Activated T-cell treated with anti-CD3 and anti-CD28 coated beads, Interleukin-2, amount 50 U/mL, for 4 hours (primary cell): ENCODE results near the gene AREL1. TPM values are rescaled to one million over a fixed set of nuclear protein-coding genes. Genes with fewer than 3 reads are reported as not detected.

Experiments used
- ATAC-seq, 2 donors: fragments of 200-7000 bp; cut with Tn5 transposase; one replicate each; pipeline ENCODE4 v1.10.0; 2021
- DNase-seq: peaks from one replicate; pipeline ENCODE4 v3.0.0-alpha.2; 2020
- H3K27me3 Mint-ChIP-seq: one replicate; pipeline ENCODE4 v1.8.0; 2021; ENCODE audit warnings: low read depth, mixed read lengths
- H3K36me3 Mint-ChIP-seq: one replicate; pipeline ENCODE4 v1.8.0; 2022; ENCODE audit warnings: mixed read lengths; ENCODE audit not compliant: insufficient read depth
- H3K4me1 Mint-ChIP-seq: one replicate; pipeline ENCODE4 v1.8.0; 2021; ENCODE audit warnings: low read depth, mixed read lengths
- H3K4me3 Mint-ChIP-seq: one replicate; pipeline ENCODE4 v1.8.0; 2021; ENCODE audit warnings: mild to moderate bottlenecking, moderate library complexity, mixed read lengths
- H3K9me3 Mint-ChIP-seq: one replicate; pipeline ENCODE4 v1.8.0; 2021; ENCODE audit warnings: mixed read lengths
- total RNA-seq, 3 donors: library from RNA; stranded (reverse); gene quantifications; one replicate each; pipeline ENCODE4 v1.2.1, GENCODE V29; 2021

AREL1 gene
- total RNA-seq, 3 donors from 2014 or later = 31.1 to 38.0 (median 32.5) TPM

GRCh38 chr14:74685056-74685455 lies 27.8 kb downstream of the AREL1 start:
- H3K36me3 Mint-ChIP-seq = peaks cover 41% of the 10 kb centered on the region
- H3K4me1 Mint-ChIP-seq = peaks cover 16% of the 10 kb centered on the region
- no peak for ATAC-seq
- H3K9me3 Mint-ChIP-seq = no peaks in the 10 kb centered on the region
- DNase-seq = no peak
- no peak overlapping the region for H3K4me3 Mint-ChIP-seq
- no peaks in the 10 kb centered on the region for H3K27me3 Mint-ChIP-seq

DNA sequence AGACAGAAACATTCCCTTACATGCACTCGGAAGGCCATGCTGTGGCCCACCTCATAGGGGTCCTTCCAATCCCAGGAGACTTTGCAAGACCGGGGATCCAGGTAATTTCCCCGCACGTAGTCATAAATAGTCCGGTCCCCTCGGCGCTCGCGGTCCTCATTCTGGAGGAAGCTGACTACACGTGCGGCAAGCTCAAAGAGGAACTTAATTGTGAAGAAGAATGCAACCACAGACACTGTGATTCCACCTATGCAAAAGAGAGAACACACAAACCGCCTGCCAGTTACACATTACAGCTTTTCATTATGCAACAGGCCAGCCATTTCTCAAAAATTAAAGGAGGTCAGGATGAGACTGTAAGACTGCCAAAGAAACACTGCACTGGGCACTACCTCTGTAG lies 28.4 kb downstream of the AREL1 start:
- ATAC-seq = no peak
- no peak overlapping the region for H3K4me3 Mint-ChIP-seq
- H3K4me1 Mint-ChIP-seq = peaks cover 16% of the 10 kb centered on the region
- no peaks in the 10 kb centered on the region for H3K9me3 Mint-ChIP-seq
- H3K36me3 Mint-ChIP-seq = peaks cover 41% of the 10 kb centered on the region
- H3K27me3 Mint-ChIP-seq = no peaks in the 10 kb centered on the region
- no peak for DNase-seq

- ATAC-seq (no peak), DNase-seq (no peak)
- peaks cover 35% of the 10 kb centered on the region for H3K36me3 Mint-ChIP-seq
- H3K4me1 Mint-ChIP-seq = peaks cover 16% of the 10 kb centered on the region
- H3K27me3 Mint-ChIP-seq = no peaks in the 10 kb centered on the region
- H3K4me3 Mint-ChIP-seq = no peak overlapping the region
- no peaks in the 10 kb centered on the region for H3K9me3 Mint-ChIP-seq
Observed at GRCh38 chr14:74683406-74683805, 29.5 kb downstream of the AREL1 start.

- Mint-ChIP-seq H3K4me3 (no peak overlapping the region), H3K4me1 (peaks cover 16% of the 10 kb centered on the region), H3K27me3 (no peaks in the 10 kb centered on the region), H3K36me3 (peaks cover 33% of the 10 kb centered on the region), H3K9me3 (no peaks in the 10 kb centered on the region)
- ATAC-seq (no peak), DNase-seq (no peak)
Observed at GRCh38 chr14:74682169-74682952, 30.5 kb downstream of the AREL1 start.

DNA sequence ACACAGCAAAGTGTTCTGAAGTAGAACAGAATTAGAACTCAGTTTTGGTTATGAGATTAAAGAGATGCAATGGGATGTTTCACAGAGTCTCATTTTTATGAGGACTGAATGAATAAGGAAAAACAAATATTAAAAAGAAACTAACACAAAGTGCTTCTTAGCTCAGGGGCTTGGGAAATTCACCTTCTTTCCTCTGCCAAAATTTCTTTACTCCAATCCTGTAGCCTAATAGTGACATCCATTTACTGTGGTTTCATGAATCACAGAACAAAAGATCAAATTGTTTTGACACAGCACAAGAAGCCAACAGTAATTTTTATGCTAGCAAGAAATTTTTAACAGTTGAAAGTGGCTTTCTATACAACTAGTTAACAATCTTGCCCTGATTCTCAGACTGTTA lies 37.7 kb downstream of the AREL1 start:
- H3K4me1 Mint-ChIP-seq = no peaks in the 10 kb centered on the region
- no peak for DNase-seq
- no peaks in the 10 kb centered on the region for H3K27me3 Mint-ChIP-seq
- H3K4me3 Mint-ChIP-seq = no peak overlapping the region
- H3K36me3 Mint-ChIP-seq = peaks cover 41% of the 10 kb centered on the region
- no peaks in the 10 kb centered on the region for H3K9me3 Mint-ChIP-seq
- no peak for ATAC-seq

GRCh38 chr14:74673768-74674167 lies 39.1 kb downstream of the AREL1 start:
- no peaks in the 10 kb centered on the region for H3K9me3 Mint-ChIP-seq
- no peak for DNase-seq
- no peaks in the 10 kb centered on the region for H3K4me1 Mint-ChIP-seq
- H3K36me3 Mint-ChIP-seq = peaks cover 52% of the 10 kb centered on the region
- no peaks in the 10 kb centered on the region for H3K27me3 Mint-ChIP-seq
- no peak overlapping the region for H3K4me3 Mint-ChIP-seq
- no peak for ATAC-seq

- Mint-ChIP-seq H3K36me3 (peaks cover 57% of the 10 kb centered on the region), H3K4me3 (no peak overlapping the region), H3K9me3 (no peaks in the 10 kb centered on the region), H3K4me1 (peaks cover 5% of the 10 kb centered on the region), H3K27me3 (no peaks in the 10 kb centered on the region)
- ATAC-seq (no peak), DNase-seq (no peak)
Observed at GRCh38 chr14:74671789-74672188, 41.1 kb downstream of the AREL1 start.

GRCh38 chr14:74670726-74671411 lies 42.0 kb downstream of the AREL1 start:
- DNase-seq (no peak), ATAC-seq (no peak)
- Mint-ChIP-seq H3K4me3 (no peak overlapping the region), H3K27me3 (no peaks in the 10 kb centered on the region), H3K36me3 (peaks cover 53% of the 10 kb centered on the region), H3K9me3 (no peaks in the 10 kb centered on the region), H3K4me1 (peaks cover 5% of the 10 kb centered on the region)

DNA sequence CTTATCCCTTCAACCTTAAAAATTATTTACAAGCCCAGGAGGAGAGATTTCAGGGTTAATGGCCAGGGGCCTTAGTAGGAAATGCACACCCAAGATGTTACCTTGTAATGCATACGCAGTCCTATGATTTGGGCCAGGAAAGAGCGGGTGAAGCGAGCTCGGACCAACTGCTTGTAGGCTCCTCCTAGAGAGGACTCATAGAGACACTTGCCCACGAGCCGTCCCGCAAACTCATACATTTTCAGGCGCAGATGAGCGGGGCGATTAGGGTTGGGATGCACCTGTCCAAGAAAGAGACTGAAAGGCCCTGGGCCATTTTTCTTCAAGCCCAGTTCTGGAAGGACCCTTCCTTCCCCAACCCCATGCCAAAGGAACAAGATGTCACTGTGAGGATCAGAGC lies 43.0 kb downstream of the AREL1 start:
- H3K4me3 Mint-ChIP-seq = no peak overlapping the region

GRCh38 chr14:74669256-74669655 lies 43.6 kb downstream of the AREL1 start:
- DNase-seq = no peak
- Mint-ChIP-seq H3K4me3 (no peak overlapping the region), H3K36me3 (peaks cover 47% of the 10 kb centered on the region), H3K4me1 (peaks cover 5% of the 10 kb centered on the region), H3K27me3 (no peaks in the 10 kb centered on the region), H3K9me3 (no peaks in the 10 kb centered on the region)
- no peak for ATAC-seq

More for the DNA sequence above, 43.0 kb downstream of the AREL1 start:
- Mint-ChIP-seq H3K27me3 (no peaks in the 10 kb centered on the region), H3K36me3 (peaks cover 47% of the 10 kb centered on the region), H3K9me3 (no peaks in the 10 kb centered on the region), H3K4me1 (peaks cover 5% of the 10 kb centered on the region)
- no peak for ATAC-seq
- DNase-seq = no peak

GRCh38 chr14:74667758-74668157 lies 45.1 kb downstream of the AREL1 start:
- Mint-ChIP-seq H3K36me3 (peaks cover 51% of the 10 kb centered on the region), H3K4me1 (peaks cover 5% of the 10 kb centered on the region), H3K9me3 (no peaks in the 10 kb centered on the region), H3K4me3 (no peak overlapping the region), H3K27me3 (no peaks in the 10 kb centered on the region)
- ATAC-seq = no peak
- no peak for DNase-seq

GRCh38 chr14:74664717-74665116 lies 48.2 kb downstream of the AREL1 start:
- DNase-seq (no peak), ATAC-seq (no peak)
- Mint-ChIP-seq H3K9me3 (no peaks in the 10 kb centered on the region), H3K4me1 (peaks cover 5% of the 10 kb centered on the region), H3K4me3 (no peak overlapping the region), H3K27me3 (no peaks in the 10 kb centered on the region), H3K36me3 (peaks cover 40% of the 10 kb centered on the region)

- no peaks in the 10 kb centered on the region for H3K9me3 Mint-ChIP-seq
Observed at GRCh38 chr14:74663884-74664283, 49.0 kb downstream of the AREL1 start.

GRCh38 chr14:74661726-74662450 lies 51.0 kb downstream of the AREL1 start:
- H3K4me3 Mint-ChIP-seq = no peak overlapping the region
- no peaks in the 10 kb centered on the region for H3K4me1 Mint-ChIP-seq
- H3K36me3 Mint-ChIP-seq = peaks cover 29% of the 10 kb centered on the region
- H3K27me3 Mint-ChIP-seq = no peaks in the 10 kb centered on the region
- DNase-seq (no peak), ATAC-seq (no peak)
- H3K9me3 Mint-ChIP-seq = no peaks in the 10 kb centered on the region

More at GRCh38 chr14:74663884-74664283, 49.0 kb downstream of the AREL1 start:
- H3K27me3 Mint-ChIP-seq = no peaks in the 10 kb centered on the region
- H3K4me3 Mint-ChIP-seq = no peak overlapping the region
- peaks cover 5% of the 10 kb centered on the region for H3K4me1 Mint-ChIP-seq
- H3K36me3 Mint-ChIP-seq = peaks cover 32% of the 10 kb centered on the region
- DNase-seq (no peak), ATAC-seq (no peak)
